GM18907 (cell line): ENCODE measurements around the gene PRKAG2.
"Not testable (repeated sequence)": the region's sequence is repeated elsewhere in the genome, so short reads cannot be mapped to it uniquely, and the experiment has no call there.

Experiments used
- ATAC-seq: cut with Tn5 transposase; IDR thresholded peaks from one replicate; pipeline ENCODE4 v1.9.1; 2021; ENCODE audit warnings: mild to moderate bottlenecking, moderate library complexity; ENCODE audit not compliant: unreplicated experiment

PRKAG2 gene

GRCh38 chr7:151885202-151885580 lies 8.3 kb upstream of the PRKAG2 start:
- no peak for ATAC-seq

- ATAC-seq = no peak
Measured at GRCh38 chr7:151884312-151885201, 7.6 kb upstream of the PRKAG2 start.

GRCh38 chr7:151883857-151884256 lies 6.9 kb upstream of the PRKAG2 start:
- ATAC-seq = no peak

GRCh38 chr7:151882734-151883133 lies 5.8 kb upstream of the PRKAG2 start:
- ATAC-seq = no peak

GRCh38 chr7:151880688-151881087 lies 3.8 kb upstream of the PRKAG2 start:
- ATAC-seq = no peak

GRCh38 chr7:151877911-151878835 lies 1.3 kb upstream of the PRKAG2 start:
- no peak for ATAC-seq

- peak; percentile 48 for ATAC-seq
Measured at GRCh38 chr7:151875942-151876898, 695 bp downstream of the PRKAG2 start.

GRCh38 chr7:151874479-151874878 lies 2.4 kb downstream of the PRKAG2 start:
- not testable (repeated sequence) for ATAC-seq

- no peak for ATAC-seq
Measured at GRCh38 chr7:151873402-151873965, 3.4 kb downstream of the PRKAG2 start.

- no peak for ATAC-seq
Measured at GRCh38 chr7:151872531-151873401, 4.1 kb downstream of the PRKAG2 start.

- no peak for ATAC-seq
Measured at GRCh38 chr7:151871904-151872303, 5.0 kb downstream of the PRKAG2 start.

- no peak for ATAC-seq
Measured at GRCh38 chr7:151871189-151871735, 5.7 kb downstream of the PRKAG2 start.

GRCh38 chr7:151869968-151870918 lies 6.7 kb downstream of the PRKAG2 start:
- no peak for ATAC-seq

- no peak for ATAC-seq
Measured at GRCh38 chr7:151869455-151869854, 7.5 kb downstream of the PRKAG2 start.

GRCh38 chr7:151869109-151869428 lies 7.8 kb downstream of the PRKAG2 start:
- ATAC-seq = no peak

- no peak for ATAC-seq
Measured at GRCh38 chr7:151868396-151869108, 8.4 kb downstream of the PRKAG2 start.

- ATAC-seq = no peak
Measured at GRCh38 chr7:151867912-151868311, 9.0 kb downstream of the PRKAG2 start.
